OCI-LY1 (cell line): ENCODE measurements around the gene SLC25A5.
A peak's percentile ranks its signal among the peaks of the same experiment; 100 is the strongest.

Source experiments
- H2AFZ ChIP-seq: fragments of 200-600 bp; sonication (generic), shearing (Covaris generic); 2 replicates; pipeline ENCODE4 v1.6.0; 2014; ENCODE audit warnings: antibody characterized with exemption, mild to moderate bottlenecking, low read length
- H3F3A ChIP-seq: fragments of 200-600 bp; sonication (generic), shearing (Covaris generic); 2 replicates; pipeline ENCODE4 v1.6.0; 2014; ENCODE audit warnings: mild to moderate bottlenecking, antibody characterized with exemption, low read length, moderate library complexity; ENCODE audit not compliant: insufficient read depth
- H3K27ac ChIP-seq: fragments of 200-600 bp; sonication (generic); 2 replicates; pipeline ENCODE4 v1.5.1; 2014; ENCODE audit warnings: low read length, mixed run types, mild to moderate bottlenecking, low read depth; ENCODE audit not compliant: poor library complexity, severe bottlenecking
- H3K27me3 ChIP-seq: fragments of 200-600 bp; sonication (generic); 2 replicates; pipeline ENCODE4 v1.6.0; 2014; ENCODE audit warnings: antibody characterized with exemption, mild to moderate bottlenecking, low read length, moderate library complexity; ENCODE audit not compliant: insufficient read depth
- H3K36me3 ChIP-seq: fragments of 200-600 bp; sonication (generic); 2 replicates; pipeline ENCODE4 v1.6.1; 2014; ENCODE audit warnings: mild to moderate bottlenecking, antibody characterized with exemption, low read length, moderate library complexity, mixed read lengths; ENCODE audit not compliant: insufficient read depth
- H3K4me1 ChIP-seq: fragments of 200-600 bp; sonication (generic); 2 replicates; pipeline ENCODE4 v1.5.1; 2014; ENCODE audit warnings: mild to moderate bottlenecking, low read length, moderate library complexity; ENCODE audit not compliant: insufficient read depth, severe bottlenecking
- H3K4me2 ChIP-seq: fragments of 200-600 bp; sonication (generic), shearing (Covaris generic); 2 replicates; pipeline ENCODE4 v1.6.1; 2014; ENCODE audit warnings: low read length
- H3K4me3 ChIP-seq: fragments of 200-600 bp; sonication (generic); 2 replicates; pipeline ENCODE4 v1.5.1; 2014; ENCODE audit warnings: low read length, low read depth, mild to moderate bottlenecking, mixed read lengths; ENCODE audit not compliant: poor library complexity, severe bottlenecking
- H3K79me2 ChIP-seq: fragments of 200-600 bp; shearing (Covaris generic); 2 replicates; pipeline ENCODE4 v1.6.1; 2016; ENCODE audit warnings: mixed run types, low read length, mixed read lengths; ENCODE audit not compliant: insufficient read depth
- H3K9ac ChIP-seq: fragments of 200-600 bp; sonication (generic), shearing (Covaris generic); 2 replicates; pipeline ENCODE4 v1.6.1; 2014; ENCODE audit warnings: mild to moderate bottlenecking, low read length, mixed read lengths
- H3K9me2 ChIP-seq: fragments of 200-600 bp; sonication (generic), shearing (Covaris generic); 2 replicates; pipeline ENCODE4 v1.6.1; 2014; ENCODE audit warnings: low read depth, mild to moderate bottlenecking, low read length, mixed read lengths
- H3K9me3 ChIP-seq: fragments of 200-600 bp; shearing (Covaris generic); 2 replicates; pipeline ENCODE4 v1.6.1; 2014; ENCODE audit warnings: low read length, mixed read lengths
- H4K20me1 ChIP-seq: fragments of 200-600 bp; sonication (generic), shearing (Covaris generic); 2 replicates; pipeline ENCODE4 v1.6.0; 2016; ENCODE audit warnings: mild to moderate bottlenecking, low read length; ENCODE audit not compliant: insufficient read depth
- CTCF ChIP-seq: fragments of 200-600 bp; sonication (generic), shearing (Covaris generic); IDR thresholded peaks from 2 replicates; pipeline ENCODE4 v1.5.1; 2017; ENCODE audit warnings: mild to moderate bottlenecking, antibody characterized with exemption, low read length, moderate library complexity, mixed read lengths
- EZH2 ChIP-seq: fragments of 200-600 bp; sonication (generic), shearing (Covaris generic); IDR thresholded peaks from 2 replicates; pipeline ENCODE4 v1.8.0; 2017; ENCODE audit warnings: borderline replicate concordance, mixed run types, mild to moderate bottlenecking, antibody characterized with exemption, low read length, moderate library complexity, mixed read lengths

SLC25A5 gene

DNA sequence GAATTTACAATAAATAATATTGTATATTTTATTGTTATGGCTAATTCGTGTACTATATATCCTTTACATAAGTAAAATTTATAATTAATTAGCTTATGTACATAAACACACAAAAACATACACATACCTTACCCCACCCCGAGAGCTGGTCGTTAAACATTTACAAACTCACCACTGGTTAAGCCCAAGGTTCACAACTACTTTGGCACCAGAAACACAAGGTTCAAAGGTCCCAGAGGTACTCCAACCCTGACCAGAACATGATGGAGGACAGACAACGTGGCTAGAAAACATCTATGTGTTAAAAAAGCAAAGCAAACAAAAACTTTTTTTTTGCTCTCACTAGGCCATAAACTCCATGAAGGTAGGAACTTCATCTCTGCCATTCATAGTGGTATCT is 37.7 kb downstream of the SLC25A5 start:
- H3K9me3 ChIP-seq, result no peaks in the 10 kb centered on the region
- peaks cover 6% of the 10 kb centered on the region for H3K4me1 ChIP-seq
- no peak overlapping the region for H3K27ac ChIP-seq
- no peaks in the 10 kb centered on the region for H3K79me2 ChIP-seq
- TF ChIP-seq CTCF (no peak), EZH2 (no peak)
- H3K4me3 ChIP-seq, result no peak overlapping the region
- no peaks in the 10 kb centered on the region for H3F3A ChIP-seq
- H3K9ac ChIP-seq, result no peak overlapping the region
- no peak overlapping the region for H2AFZ ChIP-seq
- no peaks in the 10 kb centered on the region for H3K36me3 ChIP-seq
- H3K4me2 ChIP-seq, result no peak overlapping the region
- no peaks in the 10 kb centered on the region for H3K9me2 ChIP-seq
- H3K27me3 ChIP-seq, result no peaks in the 10 kb centered on the region
- H4K20me1 ChIP-seq, result no peaks in the 10 kb centered on the region

DNA sequence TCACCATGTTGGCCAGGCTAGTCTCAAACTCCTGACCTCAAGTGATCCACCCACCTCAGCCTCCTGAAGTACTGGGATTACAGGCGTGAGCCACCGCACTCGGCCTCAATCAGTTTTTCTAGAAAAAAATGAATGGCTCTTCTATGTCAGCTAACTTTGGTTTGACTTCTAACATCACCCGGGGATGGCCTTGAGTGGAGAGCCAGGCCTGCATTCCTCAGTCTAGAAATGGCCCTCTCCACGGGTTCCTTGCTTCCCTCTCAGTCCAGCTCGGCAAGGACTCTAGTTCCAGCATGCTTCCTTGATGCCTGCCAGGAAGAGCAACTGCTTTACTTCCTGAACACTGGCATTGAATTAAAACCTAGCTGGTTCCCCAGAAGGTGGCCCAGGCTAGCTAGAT is 39.0 kb downstream of the SLC25A5 start:
- no peaks in the 10 kb centered on the region for H4K20me1 ChIP-seq
- peaks cover 5% of the 10 kb centered on the region for H3K4me1 ChIP-seq
- TF ChIP-seq CTCF, result no peak
- H3K27me3 ChIP-seq, result no peaks in the 10 kb centered on the region
- no peaks in the 10 kb centered on the region for H3K36me3 ChIP-seq
- no peaks in the 10 kb centered on the region for H3K9me2 ChIP-seq
- H3K79me2 ChIP-seq, result no peaks in the 10 kb centered on the region
- H3K4me2 ChIP-seq, result no peak overlapping the region
- no peaks in the 10 kb centered on the region for H3F3A ChIP-seq
- no peak overlapping the region for H3K4me3 ChIP-seq
- H3K9ac ChIP-seq, result no peak overlapping the region
- H3K9me3 ChIP-seq, result no peaks in the 10 kb centered on the region
- H2AFZ ChIP-seq, result no peak overlapping the region
- no peak overlapping the region for H3K27ac ChIP-seq

GRCh38 chrX:119512146-119512800 is 44.0 kb downstream of the SLC25A5 start:
- H3K4me2 ChIP-seq, result no peak overlapping the region
- H3F3A ChIP-seq, result no peaks in the 10 kb centered on the region
- no peaks in the 10 kb centered on the region for H4K20me1 ChIP-seq
- TF ChIP-seq CTCF (peak; percentile 53), EZH2 (no peak)
- no peaks in the 10 kb centered on the region for H3K27me3 ChIP-seq
- H3K27ac ChIP-seq, result no peak overlapping the region
- H3K36me3 ChIP-seq, result no peaks in the 10 kb centered on the region
- H3K4me1 ChIP-seq, result peaks cover 11% of the 10 kb centered on the region
- H2AFZ ChIP-seq, result no peak overlapping the region
- H3K4me3 ChIP-seq, result no peak overlapping the region
- no peak overlapping the region for H3K9ac ChIP-seq
- H3K9me2 ChIP-seq, result no peaks in the 10 kb centered on the region
- H3K79me2 ChIP-seq, result no peaks in the 10 kb centered on the region
- no peaks in the 10 kb centered on the region for H3K9me3 ChIP-seq
